Muscle layer of colon (tissue), 2 donors: ENCODE measurements around the gene FERMT3.
"Not testable (repeated sequence)": the region's sequence is repeated elsewhere in the genome, so short reads cannot be mapped to it uniquely, and the experiment has no call there.

Source experiments
- H3K27ac ChIP-seq: one replicate; pipeline ENCODE4 v1.7.0; 2013; ENCODE audit warnings: low read depth, mild to moderate bottlenecking, low read length, moderate library complexity
- H3K27me3 ChIP-seq, 2 donors: one replicate each; pipeline ENCODE4 v1.7.0; 2013; ENCODE audit warnings: low read length in 2 of 2, mild to moderate bottlenecking in 2 of 2; ENCODE audit not compliant: insufficient read depth in 2 of 2, control insufficient read depth in 1 of 2
- H3K36me3 ChIP-seq: one replicate; pipeline ENCODE4 v1.7.0; 2013; ENCODE audit warnings: mild to moderate bottlenecking, low read length; ENCODE audit not compliant: insufficient read depth
- H3K4me1 ChIP-seq: one replicate; pipeline ENCODE4 v1.7.0; 2013; ENCODE audit warnings: mild to moderate bottlenecking, low read length; ENCODE audit not compliant: insufficient read depth
- H3K4me3 ChIP-seq, 2 donors: one replicate each; pipeline ENCODE4 v1.7.0; 2013; ENCODE audit warnings: low read length in 2 of 2, low read depth in 1 of 2, mild to moderate bottlenecking in 1 of 2, moderate library complexity in 1 of 2
- H3K9ac ChIP-seq: one replicate; pipeline ENCODE4 v1.7.0; 2013; ENCODE audit warnings: low read length
- H3K9me3 ChIP-seq: one replicate; pipeline ENCODE4 v1.7.0; 2013; ENCODE audit warnings: mild to moderate bottlenecking, low read length
- donor health status: abdominal sarcoma.
- donor health status: Adenocarcinoma of cecum.

The FERMT3 gene

GRCh38 chr11:64206457-64207255, at the start of gene FERMT3:
FERMT3 (plus strand) TSS chr11:64206721; CDS start chr11:64207365, 644 bp downstream.
- peak within 1 kb of the TSS; percentile 79 for H3K27ac ChIP-seq

GRCh38 chr11:64157631-64158394, 48.7 kb upstream of the FERMT3 start:
- no peak overlapping the region for H3K9ac ChIP-seq
- no peaks in the 10 kb centered on the region for H3K9me3 ChIP-seq
- no peaks in the 10 kb centered on the region for H3K36me3 ChIP-seq
- H3K4me1 ChIP-seq = no peaks in the 10 kb centered on the region
- no peak overlapping the region for H3K27ac ChIP-seq
- no peaks in the 10 kb centered on the region for H3K27me3 ChIP-seq
- no peak overlapping the region for H3K4me3 ChIP-seq

More at GRCh38 chr11:64206457-64207255, at the start of gene FERMT3:
- Histone ChIP-seq H3K36me3 (peaks cover 24% of the 10 kb centered on the region), H3K9me3 (no peaks in the 10 kb centered on the region), H3K4me1 (peaks cover 15% of the 10 kb centered on the region), H3K4me3 (peak within 1 kb of the TSS; percentile 16 to 25), H3K27me3 (no peaks in the 10 kb centered on the region), H3K9ac (no peak within 1 kb of the TSS)

GRCh38 chr11:64161037-64161436, 45.5 kb upstream of the FERMT3 start:
- H3K9me3 ChIP-seq = no peaks in the 10 kb centered on the region
- no peak overlapping the region for H3K27ac ChIP-seq
- H3K27me3 ChIP-seq = no peaks in the 10 kb centered on the region
- H3K4me3 ChIP-seq = no peak overlapping the region
- H3K4me1 ChIP-seq = peaks cover 7% of the 10 kb centered on the region
- H3K36me3 ChIP-seq = no peaks in the 10 kb centered on the region
- no peak overlapping the region for H3K9ac ChIP-seq

- H3K27ac ChIP-seq, H3K4me3 ChIP-seq, H3K36me3 ChIP-seq, H3K9ac ChIP-seq, H3K9me3 ChIP-seq, H3K4me1 ChIP-seq, H3K27me3 ChIP-seq: not testable (repeated sequence)
These were observed 43.8 kb upstream of the FERMT3 start for GRCh38 chr11:64162769-64163168.

GRCh38 chr11:64163951-64164350, 42.6 kb upstream of the FERMT3 start:
- H3K36me3 ChIP-seq = no peaks in the 10 kb centered on the region
- no peaks in the 10 kb centered on the region for H3K9me3 ChIP-seq
- no peak overlapping the region for H3K4me3 ChIP-seq
- no peak overlapping the region for H3K27ac ChIP-seq
- H3K4me1 ChIP-seq = peaks cover 7% of the 10 kb centered on the region
- no peak overlapping the region for H3K9ac ChIP-seq
- H3K27me3 ChIP-seq = no peaks in the 10 kb centered on the region

GRCh38 chr11:64164392-64165312, 41.9 kb upstream of the FERMT3 start:
- Histone ChIP-seq H3K27ac (no peak overlapping the region), H3K9me3 (no peaks in the 10 kb centered on the region), H3K36me3 (no peaks in the 10 kb centered on the region), H3K27me3 (no peaks in the 10 kb centered on the region), H3K9ac (no peak overlapping the region), H3K4me1 (peaks cover 7% of the 10 kb centered on the region), H3K4me3 (peak overlapping the region in 1 of 2 donors; percentile 70)

- Histone ChIP-seq H3K4me1 (peaks cover 7% of the 10 kb centered on the region), H3K4me3 (peak overlapping the region; percentile 64 to 70), H3K27me3 (no peaks in the 10 kb centered on the region), H3K36me3 (no peaks in the 10 kb centered on the region), H3K9ac (no peak overlapping the region), H3K9me3 (no peaks in the 10 kb centered on the region), H3K27ac (peak overlapping the region; percentile 72)
These were observed 41.1 kb upstream of the FERMT3 start for GRCh38 chr11:64165481-64165841.

- H3K27me3 ChIP-seq = no peaks in the 10 kb centered on the region
- no peak within 1 kb of the TSS for H3K9ac ChIP-seq
- H3K4me1 ChIP-seq = peaks cover 7% of the 10 kb centered on the region
- no peaks in the 10 kb centered on the region for H3K36me3 ChIP-seq
- H3K4me3 ChIP-seq = peak within 1 kb of the TSS; percentile 64 to 70
- no peaks in the 10 kb centered on the region for H3K9me3 ChIP-seq
- peak within 1 kb of the TSS; percentile 72 for H3K27ac ChIP-seq
These were observed 40.5 kb upstream of the FERMT3 start, which contains the start of gene MACROD1 for GRCh38 chr11:64165842-64166635. MACROD1 (minus strand) TSS chr11:64166113; CDS start chr11:64165994, 119 bp downstream.

GRCh38 chr11:64170419-64170818, 36.1 kb upstream of the FERMT3 start:
- Histone ChIP-seq H3K4me1 (no peaks in the 10 kb centered on the region), H3K36me3 (no peaks in the 10 kb centered on the region), H3K27me3 (no peaks in the 10 kb centered on the region), H3K27ac (no peak overlapping the region), H3K9ac (no peak overlapping the region), H3K9me3 (no peaks in the 10 kb centered on the region), H3K4me3 (no peak overlapping the region)

GRCh38 chr11:64173616-64174355, 32.7 kb upstream of the FERMT3 start:
- no peak overlapping the region for H3K9ac ChIP-seq
- no peak overlapping the region for H3K27ac ChIP-seq

More at GRCh38 chr11:64173616-64174355, 32.7 kb upstream of the FERMT3 start:
- Histone ChIP-seq H3K4me1 (no peaks in the 10 kb centered on the region), H3K36me3 (no peaks in the 10 kb centered on the region), H3K4me3 (no peak overlapping the region), H3K9me3 (no peaks in the 10 kb centered on the region), H3K27me3 (no peaks in the 10 kb centered on the region)
